Osteoblast (primary cell): Measurements from ENCODE around the gene ARHGEF17. TPM values are rescaled to one million over a fixed set of nuclear protein-coding genes. Genes with fewer than 3 reads are reported as not detected.

Source experiments
- DNase-seq: peaks from one replicate; pipeline ENCODE4 v3.0.0; 2011; ENCODE audit warnings: low spot score, mixed read lengths; ENCODE audit not compliant: insufficient read length; ENCODE audit errors: missing footprints
- H2AFZ ChIP-seq: 2 replicates; pipeline ENCODE4 v1.6.0; 2011; ENCODE audit warnings: mild to moderate bottlenecking, low read length
- H3K27ac ChIP-seq: 2 replicates; pipeline ENCODE4 v1.5.1; 2011; ENCODE audit warnings: mild to moderate bottlenecking, low read depth, low read length, moderate library complexity
- H3K27me3 ChIP-seq: 2 replicates; pipeline ENCODE4 v1.6.0; 2012; ENCODE audit warnings: mild to moderate bottlenecking, control low read depth, inconsistent platforms, low read length, moderate library complexity; ENCODE audit not compliant: insufficient read depth
- H3K36me3 ChIP-seq: 2 replicates; pipeline ENCODE4 v1.5.1; 2011; ENCODE audit warnings: mild to moderate bottlenecking, low read length, control low read depth, moderate library complexity; ENCODE audit not compliant: insufficient read depth
- H3K4me1 ChIP-seq: 2 replicates; pipeline ENCODE4 v1.5.1; 2011; ENCODE audit warnings: mild to moderate bottlenecking, low read length, control low read depth, moderate library complexity; ENCODE audit not compliant: insufficient read depth
- H3K4me2 ChIP-seq: 2 replicates; pipeline ENCODE4 v1.6.0; 2011; ENCODE audit warnings: mild to moderate bottlenecking, low read length; ENCODE audit not compliant: insufficient read depth
- H3K4me3 ChIP-seq: fragments of 200-600 bp; sonication (generic); 3 replicates; pipeline ENCODE4 v1.5.1; 2012; ENCODE audit warnings: mild to moderate bottlenecking, low read length, inconsistent platforms; ENCODE audit not compliant: insufficient read depth
- H3K79me2 ChIP-seq: 2 replicates; pipeline ENCODE4 v1.6.0; 2012; ENCODE audit warnings: mild to moderate bottlenecking, low read length, control low read depth, inconsistent platforms; ENCODE audit not compliant: insufficient read depth
- H3K9me3 ChIP-seq: 2 replicates; pipeline ENCODE4 v1.5.1; 2011; ENCODE audit warnings: low read depth, low read length, control low read depth
- H4K20me1 ChIP-seq: 2 replicates; pipeline ENCODE4 v1.6.0; 2012; ENCODE audit warnings: mild to moderate bottlenecking, low read length, control low read depth; ENCODE audit not compliant: insufficient read depth
- CTCF ChIP-seq: IDR thresholded peaks from 2 replicates; pipeline ENCODE4 v1.5.1; 2011; ENCODE audit warnings: mild to moderate bottlenecking, low read depth, low read length, moderate library complexity; ENCODE audit errors: extremely low read depth
- total RNA-seq: library from RNA; depleted of rRNA; stranded (reverse); fragments of >200 nt; gene quantifications from 2 replicates; pipeline ENCODE4 v1.2.3, GENCODE V29; 2012

The ARHGEF17 gene
- total RNA-seq, 1 donor: 67.0 TPM

- Histone ChIP-seq H3K4me3 (no peak overlapping the region), H3K9me3 (no peaks in the 10 kb centered on the region), H3K27ac (no peak overlapping the region), H3K27me3 (no peaks in the 10 kb centered on the region), H3K36me3 (peaks cover 90% of the 10 kb centered on the region), H3K4me1 (peaks cover 27% of the 10 kb centered on the region), H3K4me2 (no peak overlapping the region), H4K20me1 (peaks cover 6% of the 10 kb centered on the region), H2AFZ (no peak overlapping the region), H3K79me2 (peaks cover 6% of the 10 kb centered on the region)
- DNase-seq: no peak
- no peak for TF ChIP-seq CTCF
Observed at GRCh38 chr11:73361953-73362776, 54.1 kb downstream of the ARHGEF17 start.

DNA sequence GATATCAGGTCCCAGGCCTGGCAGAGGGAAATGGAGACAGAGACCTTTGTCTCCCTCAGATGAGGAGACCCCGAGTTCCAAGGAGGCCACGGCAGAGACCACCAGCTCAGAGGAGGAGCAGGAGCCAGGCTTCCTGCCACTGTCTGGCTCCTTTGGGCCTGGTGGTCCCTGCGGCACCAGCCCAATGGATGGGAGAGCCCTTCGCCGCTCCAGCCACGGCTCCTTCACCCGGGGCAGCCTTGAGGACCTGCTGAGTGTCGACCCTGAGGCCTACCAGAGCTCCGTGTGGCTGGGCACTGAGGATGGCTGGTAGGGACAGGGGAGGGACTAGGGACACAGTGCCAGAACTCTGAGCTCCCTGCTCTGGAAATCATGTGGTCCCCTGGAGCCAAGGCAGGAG is 55.1 kb downstream of the ARHGEF17 start:
- DNase-seq: no peak
- H3K4me2 ChIP-seq: no peak overlapping the region
- no peaks in the 10 kb centered on the region for H3K27me3 ChIP-seq
- no peak overlapping the region for H3K27ac ChIP-seq
- H4K20me1 ChIP-seq: peaks cover 3% of the 10 kb centered on the region
- TF ChIP-seq CTCF: no peak
- peaks cover 18% of the 10 kb centered on the region for H3K4me1 ChIP-seq
- H3K36me3 ChIP-seq: peaks cover 86% of the 10 kb centered on the region
- H3K79me2 ChIP-seq: peaks cover 6% of the 10 kb centered on the region
- no peaks in the 10 kb centered on the region for H3K9me3 ChIP-seq
- no peak overlapping the region for H3K4me3 ChIP-seq
- no peak overlapping the region for H2AFZ ChIP-seq

- H3K27ac ChIP-seq: no peak overlapping the region
- no peak overlapping the region for H2AFZ ChIP-seq
- H3K9me3 ChIP-seq: no peaks in the 10 kb centered on the region
- no peaks in the 10 kb centered on the region for H3K27me3 ChIP-seq
- DNase-seq: no peak
- H4K20me1 ChIP-seq: peaks cover 3% of the 10 kb centered on the region
- peaks cover 5% of the 10 kb centered on the region for H3K79me2 ChIP-seq
- TF ChIP-seq CTCF: no peak
- no peak overlapping the region for H3K4me3 ChIP-seq
- H3K36me3 ChIP-seq: peaks cover 82% of the 10 kb centered on the region
- no peaks in the 10 kb centered on the region for H3K4me1 ChIP-seq
- no peak overlapping the region for H3K4me2 ChIP-seq
Observed at GRCh38 chr11:73365352-73366264, 57.5 kb downstream of the ARHGEF17 start.

- no peak overlapping the region for H2AFZ ChIP-seq
- no peaks in the 10 kb centered on the region for H3K27me3 ChIP-seq
- H3K4me3 ChIP-seq: no peak overlapping the region
- H3K9me3 ChIP-seq: no peaks in the 10 kb centered on the region
- peaks cover 3% of the 10 kb centered on the region for H3K79me2 ChIP-seq
- TF ChIP-seq CTCF: no peak
- peaks cover 76% of the 10 kb centered on the region for H3K36me3 ChIP-seq
- no peaks in the 10 kb centered on the region for H3K4me1 ChIP-seq
- H4K20me1 ChIP-seq: peaks cover 3% of the 10 kb centered on the region
- no peak overlapping the region for H3K4me2 ChIP-seq
- no peak overlapping the region for H3K27ac ChIP-seq
- DNase-seq: no peak
Observed at GRCh38 chr11:73366265-73366610, 58.2 kb downstream of the ARHGEF17 start.
